Fibroblast of the aortic adventitia (primary cell): ENCODE results near the gene AFG3L2. TPM values are rescaled to one million over a fixed set of nuclear protein-coding genes. Genes with fewer than 3 reads are reported as not detected.

Experiments used
- DNase-seq: peaks from one replicate; pipeline ENCODE4 v3.0.0-alpha.2; 2010; ENCODE audit warnings: low read depth
- H3K4me3 ChIP-seq: 2 replicates; pipeline ENCODE4 v1.5.1; 2011; ENCODE audit warnings: low read depth, mild to moderate bottlenecking, control low read depth, low read length, moderate library complexity
- total RNA-seq: library from RNA; depleted of rRNA; stranded (reverse); fragments of >200 nt; gene quantifications from 2 replicates; pipeline ENCODE4 v1.2.3, GENCODE V29; 2012; ENCODE audit warnings: low replicate concordance
- TF ChIP-seq, protein P1 (sequence below): IDR thresholded peaks from 2 replicates; pipeline ENCODE4 v1.5.1; 2011; ENCODE audit warnings: mild to moderate bottlenecking, low read length, control low read depth, inconsistent platforms; ENCODE audit not compliant: insufficient read depth

AFG3L2 gene
- total RNA-seq, 1 donor = 37.3 TPM

- no peak overlapping the region for H3K4me3 ChIP-seq
- TF ChIP-seq, protein P1, sequence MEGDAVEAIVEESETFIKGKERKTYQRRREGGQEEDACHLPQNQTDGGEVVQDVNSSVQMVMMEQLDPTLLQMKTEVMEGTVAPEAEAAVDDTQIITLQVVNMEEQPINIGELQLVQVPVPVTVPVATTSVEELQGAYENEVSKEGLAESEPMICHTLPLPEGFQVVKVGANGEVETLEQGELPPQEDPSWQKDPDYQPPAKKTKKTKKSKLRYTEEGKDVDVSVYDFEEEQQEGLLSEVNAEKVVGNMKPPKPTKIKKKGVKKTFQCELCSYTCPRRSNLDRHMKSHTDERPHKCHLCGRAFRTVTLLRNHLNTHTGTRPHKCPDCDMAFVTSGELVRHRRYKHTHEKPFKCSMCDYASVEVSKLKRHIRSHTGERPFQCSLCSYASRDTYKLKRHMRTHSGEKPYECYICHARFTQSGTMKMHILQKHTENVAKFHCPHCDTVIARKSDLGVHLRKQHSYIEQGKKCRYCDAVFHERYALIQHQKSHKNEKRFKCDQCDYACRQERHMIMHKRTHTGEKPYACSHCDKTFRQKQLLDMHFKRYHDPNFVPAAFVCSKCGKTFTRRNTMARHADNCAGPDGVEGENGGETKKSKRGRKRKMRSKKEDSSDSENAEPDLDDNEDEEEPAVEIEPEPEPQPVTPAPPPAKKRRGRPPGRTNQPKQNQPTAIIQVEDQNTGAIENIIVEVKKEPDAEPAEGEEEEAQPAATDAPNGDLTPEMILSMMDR = no peak
These were observed 48.7 kb downstream of the AFG3L2 start for GRCh38 chr18:12328179-12328823.

DNA sequence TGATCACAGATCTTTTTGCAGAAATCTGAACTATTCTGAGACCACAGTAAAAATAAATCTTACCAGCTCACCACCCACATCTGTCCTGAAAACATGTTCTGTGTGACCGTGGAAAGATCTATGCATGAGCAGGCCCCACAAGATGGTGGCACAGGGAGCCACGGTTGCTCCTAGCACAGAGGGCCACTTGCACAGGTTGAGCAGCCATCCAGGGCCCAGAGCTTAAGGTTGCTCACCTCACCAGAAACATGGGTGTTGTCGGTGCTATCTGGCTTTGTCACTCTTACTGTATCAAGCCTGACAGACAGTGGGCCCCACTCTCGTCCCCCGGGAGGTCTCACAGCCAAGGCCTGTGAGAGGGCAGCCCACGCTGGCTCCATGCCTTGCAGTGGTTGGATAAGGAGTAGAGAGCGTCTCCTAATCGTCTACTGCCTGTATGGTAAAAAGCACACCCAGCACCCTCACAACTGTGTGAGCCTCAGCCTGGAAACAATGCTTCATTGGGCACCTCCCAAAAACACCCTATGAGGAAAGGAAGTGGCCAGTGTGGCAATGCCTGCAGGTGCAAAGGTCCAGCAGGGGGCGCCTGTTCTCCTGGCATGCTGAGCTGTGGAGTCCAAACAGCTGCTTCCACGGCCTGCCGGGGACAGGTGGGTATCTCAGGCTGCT is 49.4 kb downstream of the AFG3L2 start:
- H3K4me3 ChIP-seq = no peak overlapping the region
- TF ChIP-seq, protein P1 = peak; percentile 89
- peak; percentile 80 for DNase-seq

More at GRCh38 chr18:12328179-12328823, 48.7 kb downstream of the AFG3L2 start:
- DNase-seq = no peak

GRCh38 chr18:12326711-12327460 is 50.1 kb downstream of the AFG3L2 start:
- TF ChIP-seq, protein P1 = no peak
- no peak for DNase-seq
- no peak overlapping the region for H3K4me3 ChIP-seq

DNA sequence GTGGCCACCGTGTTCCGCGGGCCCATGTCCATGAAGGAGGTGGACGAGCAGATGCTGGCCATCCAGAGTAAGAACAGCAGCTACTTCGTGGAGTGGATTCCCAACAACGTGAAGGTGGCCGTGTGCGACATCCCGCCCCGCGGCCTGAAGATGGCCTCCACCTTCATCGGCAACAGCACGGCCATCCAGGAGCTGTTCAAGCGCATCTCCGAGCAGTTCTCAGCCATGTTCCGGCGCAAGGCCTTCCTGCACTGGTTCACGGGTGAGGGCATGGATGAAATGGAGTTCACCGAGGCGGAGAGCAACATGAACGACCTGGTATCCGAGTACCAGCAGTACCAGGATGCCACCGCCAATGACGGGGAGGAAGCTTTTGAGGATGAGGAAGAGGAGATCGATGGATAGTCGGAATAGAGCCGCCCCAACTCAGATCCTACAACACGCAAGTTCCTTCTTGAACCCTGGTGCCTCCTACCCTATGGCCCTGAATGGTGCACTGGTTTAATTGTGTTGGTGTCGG is 51.2 kb downstream of the AFG3L2 start:
- TF ChIP-seq, protein P1 = no peak
- no peak for DNase-seq
- H3K4me3 ChIP-seq = no peak overlapping the region

GRCh38 chr18:12324991-12325725 is 51.9 kb downstream of the AFG3L2 start:
- no peak for DNase-seq
- TF ChIP-seq, protein P1 = no peak
- H3K4me3 ChIP-seq = no peak overlapping the region

- TF ChIP-seq, protein P1 = no peak
- no peak for DNase-seq
- H3K4me3 ChIP-seq = no peak overlapping the region
These were observed 55.7 kb downstream of the AFG3L2 start for GRCh38 chr18:12321333-12321732.
